Measurements from ENCODE around the gene PANK2. TPM values are rescaled to one million over a fixed set of nuclear protein-coding genes. Genes with fewer than 3 reads are reported as not detected.

The PANK2 gene
- total and polyA plus RNA-seq, 10 of the 15 experiments (the other 5 are each of a cell fraction or from before 2014, with no cell fraction given) = 13.2 to 43.4 (median 33.3) TPM

- H3K27ac ChIP-seq (ENCODE audit: control insufficient read depth, insufficient read depth) = no peak overlapping the region
- no peak for TF ChIP-seq ZNF384 (IDR thresholded peaks at IDR 0.05; ENCODE audit: borderline replicate concordance, low read depth, low read length)
- TF ChIP-seq SUPT20H (IDR thresholded peaks at IDR 0.05; ENCODE audit: borderline replicate concordance, control insufficient read depth, low read depth, low read length) = no peak
- no peak for TF ChIP-seq POU2F2 (IDR thresholded peaks at IDR 0.05; ENCODE audit: borderline replicate concordance, low read depth, low read length)
- TF ChIP-seq ETV6 (conservative IDR thresholded peaks at IDR 0.05 in 1 of 2, IDR thresholded peaks at IDR 0.05 in 1 of 2; ENCODE audit: borderline replicate concordance in 1 of 2, low read depth in 1 of 2) = no peak
- TF ChIP-seq PRDM15 (CRISPR knock-in tag; IDR thresholded peaks at IDR 0.05) = no peak
- TF ChIP-seq RELA (IDR thresholded peaks at IDR 0.05; ENCODE audit: borderline replicate concordance, partially characterized antibody) = no peak
- DNase-seq (ENCODE audit: low read depth, low spot score) (no peak), FAIRE-seq (no peak), ATAC-seq (no peak)
- no TSS peak for BruUV-seq (replicated peaks)
- peaks cover 1% of the 10 kb centered on the region; the same call in 1 of the 3 replicates for H3K9me3 ChIP-seq (replicated peaks; ENCODE audit: control insufficient read depth, insufficient read depth, low read length)
- no peak overlapping the region for H3K4me2 ChIP-seq (ENCODE audit: control insufficient read depth, insufficient read depth)
- no peaks in the 10 kb centered on the region for H4K20me1 ChIP-seq (ENCODE audit: control insufficient read depth, insufficient read depth)
- in situ Hi-C loops (cut with MboI) (no loop called here), intact Hi-C loops (cut with micrococcal nuclease; ENCODE audit: unreplicated experiment) (no loop called here)
- no peaks in the 10 kb centered on the region for H3K79me2 ChIP-seq (ENCODE audit: control insufficient read depth, insufficient read depth, low read length)
- no peak overlapping the region for H2AFZ ChIP-seq (ENCODE audit: control insufficient read depth, low read depth, low read length)
- ChIA-PET POLR2A (no interaction called here), CTCF (interaction anchor here (1.1 kb wide), 1 partner anchor 9 kb away, joined by 4 read pairs; no protein-coding TSS in a partner anchor), RAD21 (ENCODE audit: unreplicated experiment) (no interaction called here), SMC1A (ENCODE audit: uncharacterized antibody, unreplicated experiment) (no interaction called here)
- H3K4me3 ChIP-seq = no peak overlapping the region
- H3K4me1 ChIP-seq (ENCODE audit: control insufficient read depth, insufficient read depth, low read length) = no peaks in the 10 kb centered on the region; the same call in 1 of the 2 replicates
- 92% methylated on average over 5 of the region's 5 CpGs for WGBS (ENCODE audit: insufficient coverage, insufficient replicate concordance, low lambda C conversion rate, missing lambda C conversion rate)
- no peak overlapping the region for H3K9ac ChIP-seq (ENCODE audit: control insufficient read depth, insufficient read depth, low read length)
- no peaks in the 10 kb centered on the region for H3K27me3 ChIP-seq (replicated peaks in 1 of 2; ENCODE audit: control insufficient read depth in 2 of 2, insufficient read depth in 2 of 2, low read length in 1 of 2)
- H3K36me3 ChIP-seq (ENCODE audit: control insufficient read depth in 2 of 2, insufficient read depth in 2 of 2, low read length in 1 of 2) = peaks cover 33 to 36% of the 10 kb centered on the region in 2 experiments
Measured at GRCh38 chr20:3864518-3864917, 24.7 kb upstream of the PANK2 start.

Data from GM12878 (cell line).